RWPE2 (cell line): Measurements from ENCODE around the gene SLC29A3.

ENCODE experiments used
- ATAC-seq: fragments of 200-7000 bp; cut with Tn5 transposase; 3 replicates; pipeline ENCODE4 v1.9.1; 2021; ENCODE audit warnings: low read depth
- DNase-seq: peaks from one replicate; pipeline ENCODE4 v3.0.0-alpha.2; 2020; ENCODE audit warnings: low spot score
- H3K27ac ChIP-seq: fragments of 450-650 bp; 2 replicates; pipeline ENCODE4 v1.5.1; 2017; ENCODE audit warnings: mild to moderate bottlenecking; ENCODE audit not compliant: poor library complexity, severe bottlenecking
- H3K27me3 ChIP-seq: fragments of 250-450 bp; sonication (Bioruptor Pico); 2 replicates; pipeline ENCODE4 v1.5.1; 2021; ENCODE audit warnings: mild to moderate bottlenecking, moderate library complexity; ENCODE audit not compliant: insufficient read depth, poor library complexity, severe bottlenecking
- H3K36me3 ChIP-seq: fragments of 250-450 bp; sonication (Bioruptor Pico); 2 replicates; pipeline ENCODE4 v1.5.1; 2020; ENCODE audit warnings: low read depth, mild to moderate bottlenecking, moderate library complexity
- H3K4me1 ChIP-seq: fragments of 250-450 bp; sonication (Bioruptor Pico); 2 replicates; pipeline ENCODE4 v1.5.1; 2021; ENCODE audit warnings: mild to moderate bottlenecking, moderate library complexity; ENCODE audit not compliant: insufficient read depth, poor library complexity, severe bottlenecking
- H3K4me3 ChIP-seq: fragments of 250-450 bp; sonication (Bioruptor Pico); 2 replicates; pipeline ENCODE4 v1.5.1; 2021; ENCODE audit warnings: mild to moderate bottlenecking, moderate library complexity; ENCODE audit not compliant: severe bottlenecking
- H3K9me3 ChIP-seq: fragments of 250-450 bp; sonication (Bioruptor Pico); 2 replicates; pipeline ENCODE4 v1.5.1; 2021; ENCODE audit warnings: mild to moderate bottlenecking, moderate library complexity; ENCODE audit not compliant: severe bottlenecking
- TF ChIP-seq, protein P1 (sequence below): fragments of 450-650 bp; IDR thresholded peaks from one replicate; pipeline ENCODE4 v1.5.1; 2017; ENCODE audit warnings: mild to moderate bottlenecking, moderate library complexity; ENCODE audit not compliant: poor library complexity, severe bottlenecking

SLC29A3 gene

DNA sequence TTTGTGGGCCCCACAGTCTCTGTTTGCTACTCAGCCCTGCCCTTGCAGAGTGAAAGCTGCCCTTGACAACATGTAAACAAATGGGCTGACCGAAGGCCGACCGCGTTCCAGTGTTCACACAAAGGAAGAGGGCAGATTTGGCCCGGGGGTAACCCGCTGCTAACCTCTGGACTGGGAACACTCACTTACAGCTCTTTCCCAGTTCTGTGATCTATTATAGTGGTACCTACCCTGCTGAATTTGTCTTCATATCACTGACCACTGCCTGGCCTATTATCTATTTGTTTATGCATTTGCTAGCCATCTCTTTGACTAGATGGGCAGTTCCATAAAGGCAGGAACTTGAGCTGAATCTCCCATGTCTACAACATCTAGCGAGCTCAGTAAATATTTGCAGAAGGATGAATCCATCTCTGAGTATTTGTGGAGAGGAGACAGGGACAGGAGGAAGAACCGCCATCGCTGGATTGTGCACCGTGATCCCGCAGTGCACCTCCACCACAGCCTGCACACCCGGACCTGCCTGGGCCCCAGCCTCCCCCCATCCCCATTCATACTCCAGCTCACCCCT is 15.2 kb downstream of the SLC29A3 start:
- no peaks in the 10 kb centered on the region for H3K27me3 ChIP-seq
- no peaks in the 10 kb centered on the region for H3K36me3 ChIP-seq
- ATAC-seq: no peak
- H3K4me1 ChIP-seq: peaks cover 5% of the 10 kb centered on the region
- no peak overlapping the region for H3K4me3 ChIP-seq
- no peak for DNase-seq
- H3K9me3 ChIP-seq: no peaks in the 10 kb centered on the region
- no peak overlapping the region for H3K27ac ChIP-seq
- TF ChIP-seq, protein P1, sequence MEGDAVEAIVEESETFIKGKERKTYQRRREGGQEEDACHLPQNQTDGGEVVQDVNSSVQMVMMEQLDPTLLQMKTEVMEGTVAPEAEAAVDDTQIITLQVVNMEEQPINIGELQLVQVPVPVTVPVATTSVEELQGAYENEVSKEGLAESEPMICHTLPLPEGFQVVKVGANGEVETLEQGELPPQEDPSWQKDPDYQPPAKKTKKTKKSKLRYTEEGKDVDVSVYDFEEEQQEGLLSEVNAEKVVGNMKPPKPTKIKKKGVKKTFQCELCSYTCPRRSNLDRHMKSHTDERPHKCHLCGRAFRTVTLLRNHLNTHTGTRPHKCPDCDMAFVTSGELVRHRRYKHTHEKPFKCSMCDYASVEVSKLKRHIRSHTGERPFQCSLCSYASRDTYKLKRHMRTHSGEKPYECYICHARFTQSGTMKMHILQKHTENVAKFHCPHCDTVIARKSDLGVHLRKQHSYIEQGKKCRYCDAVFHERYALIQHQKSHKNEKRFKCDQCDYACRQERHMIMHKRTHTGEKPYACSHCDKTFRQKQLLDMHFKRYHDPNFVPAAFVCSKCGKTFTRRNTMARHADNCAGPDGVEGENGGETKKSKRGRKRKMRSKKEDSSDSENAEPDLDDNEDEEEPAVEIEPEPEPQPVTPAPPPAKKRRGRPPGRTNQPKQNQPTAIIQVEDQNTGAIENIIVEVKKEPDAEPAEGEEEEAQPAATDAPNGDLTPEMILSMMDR: no peak

DNA sequence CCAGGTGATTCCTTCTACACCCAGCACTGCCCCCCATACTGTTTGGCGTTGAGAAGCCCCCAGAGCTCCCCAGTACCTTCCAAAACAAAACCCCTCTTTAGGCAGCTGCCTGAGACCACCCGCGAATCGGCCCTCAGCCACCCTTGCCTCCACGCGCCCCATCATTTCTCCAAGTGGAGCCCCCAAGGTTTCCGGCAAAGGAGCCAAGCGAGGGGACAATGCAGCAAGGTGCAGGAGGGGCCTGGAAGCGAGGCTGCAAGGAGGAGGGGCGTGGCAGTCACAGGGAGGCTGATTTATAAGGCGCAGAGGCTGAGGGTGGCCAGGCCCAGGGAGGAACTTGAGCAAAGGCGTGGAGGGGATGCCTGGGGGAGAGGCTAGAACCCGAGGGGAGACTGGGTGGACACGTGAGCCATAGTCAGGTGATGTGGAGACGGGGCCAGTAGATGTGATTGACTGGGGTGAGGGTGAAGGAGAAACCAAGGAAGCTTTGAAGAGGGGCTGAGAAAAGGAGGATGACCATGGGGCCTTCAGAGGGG is 16.2 kb downstream of the SLC29A3 start:
- TF ChIP-seq, protein P1: no peak
- DNase-seq: no peak
- Histone ChIP-seq H3K27me3 (no peaks in the 10 kb centered on the region), H3K4me3 (no peak overlapping the region), H3K27ac (no peak overlapping the region), H3K9me3 (no peaks in the 10 kb centered on the region), H3K4me1 (peaks cover 12% of the 10 kb centered on the region), H3K36me3 (no peaks in the 10 kb centered on the region)
- no peak for ATAC-seq

DNA sequence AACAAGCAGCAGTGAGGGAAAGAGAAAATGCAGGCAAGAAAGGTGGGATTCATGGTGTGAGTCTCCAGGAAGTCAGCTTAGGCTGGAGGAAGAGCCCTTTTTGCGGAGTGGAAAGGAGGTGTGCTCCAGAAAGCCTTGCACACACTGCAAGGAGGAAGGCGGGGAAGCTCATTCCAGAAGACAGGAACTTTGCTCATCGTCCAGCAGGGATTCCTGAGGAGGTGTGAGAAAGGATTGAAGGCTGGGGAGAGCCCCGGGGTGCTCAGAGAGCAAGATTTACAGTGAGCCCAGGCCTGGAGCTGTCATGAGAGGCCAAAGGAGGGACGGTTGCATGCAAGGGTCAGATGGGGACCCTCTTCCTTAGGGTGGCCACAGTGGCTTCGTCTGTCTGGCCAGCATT is 17.6 kb downstream of the SLC29A3 start:
- TF ChIP-seq, protein P1: no peak
- no peak for ATAC-seq
- no peaks in the 10 kb centered on the region for H3K27me3 ChIP-seq
- peaks cover 16% of the 10 kb centered on the region for H3K4me1 ChIP-seq
- DNase-seq: no peak
- H3K9me3 ChIP-seq: no peaks in the 10 kb centered on the region
- no peak overlapping the region for H3K27ac ChIP-seq
- no peak overlapping the region for H3K4me3 ChIP-seq
- no peaks in the 10 kb centered on the region for H3K36me3 ChIP-seq

DNA sequence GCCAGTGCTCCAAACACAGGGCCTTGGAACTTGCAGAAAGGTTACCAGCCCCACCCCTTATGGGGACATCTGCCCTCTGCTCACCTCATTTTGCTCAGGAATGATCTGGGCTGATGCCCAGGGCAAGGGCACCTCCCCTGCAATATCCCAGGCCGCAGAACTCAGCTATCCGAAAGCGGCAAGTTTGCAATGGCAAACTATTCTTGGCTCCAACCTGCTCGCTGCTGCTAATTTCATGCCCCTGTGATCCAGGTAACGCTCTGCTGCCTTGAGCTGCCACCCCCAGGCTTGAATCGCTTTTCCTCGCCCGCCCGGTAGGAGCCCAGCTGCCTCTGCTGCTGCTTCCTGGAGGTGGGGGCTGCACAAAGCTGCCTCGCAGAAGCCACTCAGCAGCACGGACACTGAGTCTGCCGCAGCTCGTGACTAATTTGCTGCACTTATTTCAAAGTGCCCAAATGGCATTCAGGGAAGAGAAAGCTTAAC is 18.2 kb downstream of the SLC29A3 start:
- no peak for DNase-seq
- Histone ChIP-seq H3K4me1 (peaks cover 16% of the 10 kb centered on the region), H3K36me3 (no peaks in the 10 kb centered on the region), H3K27ac (no peak overlapping the region), H3K27me3 (no peaks in the 10 kb centered on the region), H3K9me3 (no peaks in the 10 kb centered on the region), H3K4me3 (no peak overlapping the region)
- ATAC-seq: no peak
- TF ChIP-seq, protein P1: no peak
